Cardiac fibroblast (primary cell): ENCODE results near the gene PARD3B.
"Not testable (repeated sequence)": the region's sequence is repeated elsewhere in the genome, so short reads cannot be mapped to it uniquely, and the experiment has no call there.

Experiments
- DNase-seq, 2 donors: peaks; one replicate each; pipeline versions ENCODE4 v3.0.0 to v3.0.0-alpha.2; 2010; ENCODE audit warnings: low read depth in 2 of 2
- H3K4me3 ChIP-seq, 2 donors: replicated peaks in 1 of 2; 1 replicate in 1 of 2; 2 replicates in 1 of 2; pipeline ENCODE4 v1.5.1; 2011; ENCODE audit warnings: low read depth in 2 of 2, low read length in 2 of 2, mild to moderate bottlenecking in 2 of 2, moderate library complexity in 1 of 2
- TF ChIP-seq, protein P1 (sequence below): IDR thresholded peaks from one replicate; pipeline ENCODE4 v1.5.1; 2011; ENCODE audit warnings: low read depth, mild to moderate bottlenecking, low read length, inconsistent platforms

PARD3B gene

DNA sequence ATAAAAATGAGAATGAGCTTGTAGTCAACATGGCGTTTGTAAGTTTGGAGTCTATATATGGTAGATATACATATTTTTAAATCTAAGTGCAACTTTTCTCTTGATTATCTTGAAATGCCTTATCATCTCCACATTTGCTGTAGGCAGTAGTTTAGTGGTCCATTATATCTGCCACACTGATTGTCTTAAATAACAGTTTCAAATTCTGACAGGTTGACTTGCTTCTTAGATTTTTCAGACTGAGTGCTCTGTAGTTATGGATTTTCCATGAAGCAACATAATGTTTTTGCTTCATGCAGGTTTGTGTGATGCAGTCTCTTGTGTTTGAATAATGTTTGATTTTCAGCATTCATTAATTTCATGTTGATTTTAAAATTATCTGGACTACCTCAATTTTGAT lies 12.3 kb downstream of the PARD3B start:
- no peak for DNase-seq
- TF ChIP-seq, protein P1, sequence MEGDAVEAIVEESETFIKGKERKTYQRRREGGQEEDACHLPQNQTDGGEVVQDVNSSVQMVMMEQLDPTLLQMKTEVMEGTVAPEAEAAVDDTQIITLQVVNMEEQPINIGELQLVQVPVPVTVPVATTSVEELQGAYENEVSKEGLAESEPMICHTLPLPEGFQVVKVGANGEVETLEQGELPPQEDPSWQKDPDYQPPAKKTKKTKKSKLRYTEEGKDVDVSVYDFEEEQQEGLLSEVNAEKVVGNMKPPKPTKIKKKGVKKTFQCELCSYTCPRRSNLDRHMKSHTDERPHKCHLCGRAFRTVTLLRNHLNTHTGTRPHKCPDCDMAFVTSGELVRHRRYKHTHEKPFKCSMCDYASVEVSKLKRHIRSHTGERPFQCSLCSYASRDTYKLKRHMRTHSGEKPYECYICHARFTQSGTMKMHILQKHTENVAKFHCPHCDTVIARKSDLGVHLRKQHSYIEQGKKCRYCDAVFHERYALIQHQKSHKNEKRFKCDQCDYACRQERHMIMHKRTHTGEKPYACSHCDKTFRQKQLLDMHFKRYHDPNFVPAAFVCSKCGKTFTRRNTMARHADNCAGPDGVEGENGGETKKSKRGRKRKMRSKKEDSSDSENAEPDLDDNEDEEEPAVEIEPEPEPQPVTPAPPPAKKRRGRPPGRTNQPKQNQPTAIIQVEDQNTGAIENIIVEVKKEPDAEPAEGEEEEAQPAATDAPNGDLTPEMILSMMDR: no peak
- no peak overlapping the region for H3K4me3 ChIP-seq

DNA sequence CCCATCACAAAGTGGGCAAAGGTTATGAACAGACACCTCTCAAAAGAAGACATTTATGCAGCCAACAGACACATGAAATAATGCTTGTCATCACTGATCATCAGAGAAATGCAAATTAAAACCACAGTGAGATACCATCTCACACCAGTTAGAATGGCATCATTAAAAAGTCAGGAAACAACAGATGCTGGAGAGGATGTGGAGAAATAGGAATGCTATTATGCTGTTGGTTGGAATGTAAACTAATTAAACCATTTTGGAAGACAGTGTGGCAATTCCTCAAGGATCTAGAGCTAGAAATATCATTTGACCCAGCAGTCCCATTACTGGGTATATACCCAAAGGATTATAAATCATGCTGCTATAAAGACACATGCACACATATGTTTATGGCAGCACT lies 14.1 kb downstream of the PARD3B start:
- not testable (repeated sequence) for H3K4me3 ChIP-seq, DNase-seq

DNA sequence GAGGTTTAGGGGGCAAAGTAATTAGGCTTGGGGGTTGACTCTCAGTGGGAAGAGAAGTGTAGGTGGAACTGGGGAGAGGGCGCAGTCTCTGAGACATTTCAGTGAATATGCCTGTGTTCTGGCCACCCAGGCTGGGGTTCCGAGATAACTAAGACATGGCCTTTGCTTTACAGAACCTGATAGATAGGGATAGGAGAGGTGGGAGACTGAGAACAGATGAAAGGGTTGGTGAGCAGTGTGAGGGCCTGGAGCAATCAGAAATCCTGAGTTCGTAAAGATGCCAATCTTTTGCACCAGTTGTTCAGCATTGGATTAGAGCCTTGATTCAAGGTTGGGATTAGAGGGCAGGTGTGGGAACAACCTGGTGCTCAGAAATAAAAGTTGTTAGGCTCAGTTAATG lies 15.6 kb downstream of the PARD3B start:
- TF ChIP-seq, protein P1: no peak
- no peak for DNase-seq

DNA sequence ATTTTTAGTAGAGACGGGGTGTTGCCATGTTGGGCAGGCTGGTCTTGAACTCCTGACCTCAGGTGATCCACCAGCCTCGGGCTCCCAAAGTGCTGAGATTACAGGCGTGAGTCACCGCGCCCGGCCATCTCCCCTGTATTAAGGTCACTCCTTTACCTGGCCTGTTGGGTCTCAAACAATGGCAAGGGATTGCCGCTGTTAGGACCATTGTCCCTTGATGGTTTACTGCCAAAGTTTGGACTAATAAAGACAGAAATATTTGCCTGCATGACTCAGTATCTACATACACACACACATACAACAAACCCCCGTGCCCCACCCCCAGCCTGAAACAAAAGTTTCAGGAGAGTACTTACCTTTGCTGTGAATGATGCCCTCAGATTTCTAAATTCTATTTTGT lies 16.5 kb downstream of the PARD3B start:
- TF ChIP-seq, protein P1: no peak
- H3K4me3 ChIP-seq: no peak overlapping the region
- peak in 1 of 2 donors; percentile 30 for DNase-seq

More for the DNA sequence above, 15.6 kb downstream of the PARD3B start:
- H3K4me3 ChIP-seq: no peak overlapping the region

DNA sequence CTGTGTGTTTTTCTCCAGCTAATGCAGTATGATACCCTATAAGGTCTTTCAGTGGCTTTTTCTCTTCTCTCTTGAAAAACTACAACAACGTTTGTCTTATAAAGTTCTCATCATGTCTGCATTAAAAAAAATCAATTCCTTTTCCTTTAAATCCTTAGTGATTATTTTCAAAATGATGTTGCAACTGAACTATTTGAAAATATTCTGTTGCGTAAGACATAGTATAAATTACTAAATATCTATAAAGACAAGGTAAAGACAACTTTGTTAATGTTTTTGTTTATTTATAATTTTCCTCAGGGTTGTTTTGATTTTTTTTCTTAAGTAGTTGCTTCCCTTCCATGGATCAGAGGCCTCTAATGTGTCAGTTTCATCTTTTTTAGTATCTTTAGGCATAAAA lies 21.2 kb downstream of the PARD3B start:
- no peak for DNase-seq

DNA sequence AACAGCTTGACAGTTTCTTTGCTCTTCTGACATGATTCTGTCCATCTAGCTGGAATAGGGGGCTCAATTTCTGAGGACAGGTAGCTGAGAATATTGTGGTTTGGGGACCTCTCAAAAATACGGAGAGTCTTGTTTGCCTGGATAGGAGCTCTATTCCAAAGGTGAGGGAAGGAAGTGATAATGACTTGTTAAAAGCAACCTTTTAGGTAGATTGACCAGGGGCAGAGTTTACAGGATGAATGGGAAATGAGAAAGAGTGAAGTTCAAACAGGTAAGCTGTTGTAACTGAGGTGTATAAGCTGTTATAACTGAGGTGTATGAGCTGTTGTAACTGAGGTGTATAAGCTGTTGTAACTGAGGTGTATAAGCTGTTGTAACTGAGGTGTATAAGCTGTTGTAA lies 25.1 kb downstream of the PARD3B start:
- no peak for DNase-seq
- TF ChIP-seq, protein P1: no peak
- no peak overlapping the region for H3K4me3 ChIP-seq

More for the DNA sequence above, 21.2 kb downstream of the PARD3B start:
- no peak overlapping the region for H3K4me3 ChIP-seq
- TF ChIP-seq, protein P1: no peak

DNA sequence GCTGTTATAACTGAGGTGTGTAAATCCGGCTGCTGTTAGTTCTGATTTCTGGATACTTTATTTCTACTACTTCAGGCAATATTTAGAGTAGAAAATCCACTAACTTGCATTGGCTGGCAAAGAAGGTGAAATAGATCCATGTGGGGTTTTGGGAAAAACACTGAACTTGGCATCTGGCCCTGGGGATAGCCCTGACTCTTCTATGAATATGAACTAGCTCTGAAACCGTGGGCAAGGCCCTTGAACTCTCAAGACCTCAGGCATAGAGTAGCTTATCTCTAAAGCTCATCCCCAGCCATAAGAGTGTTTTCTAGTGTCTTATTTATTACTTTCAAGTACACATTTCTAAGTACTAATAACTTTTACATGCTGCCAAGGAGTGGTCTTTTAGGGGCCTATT lies 25.8 kb downstream of the PARD3B start:
- TF ChIP-seq, protein P1: no peak
- no peak for DNase-seq
- no peak overlapping the region for H3K4me3 ChIP-seq
